Measurements from ENCODE around the gene PC.

DNA sequence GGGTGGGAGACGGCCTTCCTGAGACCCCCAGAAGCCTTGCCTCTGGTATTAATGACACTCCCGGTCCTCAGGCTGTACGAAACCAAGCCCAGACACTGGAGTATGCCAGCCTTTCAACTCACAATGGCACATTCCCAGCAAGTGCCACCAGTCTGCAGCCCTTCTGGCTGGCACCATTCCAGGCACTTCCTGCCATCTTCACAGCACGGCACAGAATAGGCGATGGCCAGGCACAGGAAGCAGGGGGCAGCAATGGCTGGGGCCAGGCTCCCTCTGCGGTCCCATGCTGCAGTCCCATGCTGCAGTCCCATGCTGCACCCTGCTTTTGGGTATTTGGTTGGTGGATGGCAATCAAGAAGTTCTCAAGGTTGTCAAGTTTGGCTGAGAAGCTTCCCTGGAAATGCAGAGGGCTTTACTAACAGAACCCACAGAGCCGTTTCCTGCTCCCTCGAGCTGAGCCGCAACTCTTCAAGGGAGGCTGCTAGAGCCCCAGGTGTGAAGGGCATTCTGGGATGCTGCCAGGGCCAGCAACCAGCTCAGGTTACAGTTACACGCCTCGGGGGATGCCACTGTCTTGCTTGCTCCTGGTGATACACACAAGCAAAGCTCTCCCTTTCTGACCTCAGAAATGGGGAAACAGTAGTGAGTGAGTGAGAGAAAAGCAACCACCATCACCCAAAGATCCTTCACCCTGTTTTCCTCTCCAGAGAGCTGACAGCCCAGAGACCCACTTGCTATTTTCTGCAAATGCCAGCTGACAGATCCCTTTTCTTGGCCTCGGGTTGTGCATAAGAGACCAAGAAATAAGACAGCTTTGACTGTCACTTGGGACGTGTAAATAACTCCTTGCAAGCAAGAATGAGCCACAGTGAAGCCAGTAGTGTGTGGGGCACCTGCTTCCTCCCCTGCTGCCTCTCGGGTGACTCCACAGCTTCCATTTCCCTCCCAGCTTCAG is 77.4 kb downstream of the PC start:
- TF ChIP-seq, protein P1, sequence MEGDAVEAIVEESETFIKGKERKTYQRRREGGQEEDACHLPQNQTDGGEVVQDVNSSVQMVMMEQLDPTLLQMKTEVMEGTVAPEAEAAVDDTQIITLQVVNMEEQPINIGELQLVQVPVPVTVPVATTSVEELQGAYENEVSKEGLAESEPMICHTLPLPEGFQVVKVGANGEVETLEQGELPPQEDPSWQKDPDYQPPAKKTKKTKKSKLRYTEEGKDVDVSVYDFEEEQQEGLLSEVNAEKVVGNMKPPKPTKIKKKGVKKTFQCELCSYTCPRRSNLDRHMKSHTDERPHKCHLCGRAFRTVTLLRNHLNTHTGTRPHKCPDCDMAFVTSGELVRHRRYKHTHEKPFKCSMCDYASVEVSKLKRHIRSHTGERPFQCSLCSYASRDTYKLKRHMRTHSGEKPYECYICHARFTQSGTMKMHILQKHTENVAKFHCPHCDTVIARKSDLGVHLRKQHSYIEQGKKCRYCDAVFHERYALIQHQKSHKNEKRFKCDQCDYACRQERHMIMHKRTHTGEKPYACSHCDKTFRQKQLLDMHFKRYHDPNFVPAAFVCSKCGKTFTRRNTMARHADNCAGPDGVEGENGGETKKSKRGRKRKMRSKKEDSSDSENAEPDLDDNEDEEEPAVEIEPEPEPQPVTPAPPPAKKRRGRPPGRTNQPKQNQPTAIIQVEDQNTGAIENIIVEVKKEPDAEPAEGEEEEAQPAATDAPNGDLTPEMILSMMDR (IDR thresholded peaks at IDR 0.05; ENCODE audit: poor library complexity) = no peak
- no peak for TF ChIP-seq EZH2 (IDR thresholded peaks at IDR 0.05; ENCODE audit: borderline replicate concordance)

All from hepatocyte (in vitro differentiated cells).